ENCODE measurements around the gene WASL.
"Not testable (repeated sequence)": the region's sequence is repeated elsewhere in the genome, so short reads cannot be mapped to it uniquely, and the experiment has no call there.

Gene WASL

GRCh38 chr7:123782071-123782798 lies 33.4 kb upstream of the WASL start:
- TF ChIP-seq EZH2 (IDR thresholded peaks at IDR 0.05; ENCODE audit: borderline replicate concordance, low read length), result no peak
- TF ChIP-seq CTCF (IDR thresholded peaks at IDR 0.05; ENCODE audit: low read length), result no peak
- H3K79me2 ChIP-seq (ENCODE audit: insufficient read depth, low read length), result no peaks in the 10 kb centered on the region
- H3K4me1 ChIP-seq (ENCODE audit: insufficient read depth, low read length, severe bottlenecking), result no peaks in the 10 kb centered on the region
- no peaks in the 10 kb centered on the region for H3K9me3 ChIP-seq (ENCODE audit: low read length)
- no peaks in the 10 kb centered on the region for H3K9me2 ChIP-seq (ENCODE audit: low read depth, low read length)
- H3K9ac ChIP-seq (ENCODE audit: low read length), result no peak overlapping the region
- no peak overlapping the region for H3K27ac ChIP-seq (ENCODE audit: low read depth, low read length, poor library complexity, severe bottlenecking)
- H4K20me1 ChIP-seq (ENCODE audit: insufficient read depth, low read length), result no peaks in the 10 kb centered on the region
- H3K36me3 ChIP-seq (ENCODE audit: insufficient read depth, low read length), result no peaks in the 10 kb centered on the region
- H2AFZ ChIP-seq (ENCODE audit: low read length), result no peak overlapping the region
- no peaks in the 10 kb centered on the region for H3K27me3 ChIP-seq (ENCODE audit: insufficient read depth, low read length)
- no peak overlapping the region for H3K4me3 ChIP-seq (ENCODE audit: low read depth, low read length, poor library complexity, severe bottlenecking)
- H3K4me2 ChIP-seq (ENCODE audit: low read length), result no peak overlapping the region
- H3F3A ChIP-seq (ENCODE audit: insufficient read depth, low read length), result no peaks in the 10 kb centered on the region

DNA sequence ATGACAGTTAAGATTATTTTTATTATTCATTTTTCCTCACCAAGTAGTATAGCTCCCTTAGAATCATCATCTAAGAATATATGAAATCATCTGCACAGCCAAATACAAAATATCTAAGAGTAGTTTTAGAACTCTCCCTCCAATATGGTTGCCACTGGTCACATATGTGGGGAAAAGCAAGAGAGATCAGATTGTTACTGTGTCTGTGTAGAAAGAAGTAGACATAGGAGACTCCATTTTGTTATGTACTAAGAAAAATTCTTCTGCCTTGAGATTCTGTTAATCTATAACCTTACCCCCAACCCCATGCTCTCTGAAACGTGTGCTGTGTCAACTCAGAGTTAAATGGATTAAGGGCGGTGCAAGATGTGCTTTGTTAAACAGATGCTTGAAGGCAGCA lies 31.7 kb upstream of the WASL start:
- H3K27ac ChIP-seq (ENCODE audit: low read depth, low read length, poor library complexity, severe bottlenecking); H3K9ac ChIP-seq (ENCODE audit: low read length); H2AFZ ChIP-seq (ENCODE audit: low read length); H3K9me3 ChIP-seq (ENCODE audit: low read length); H3F3A ChIP-seq (ENCODE audit: insufficient read depth, low read length); H3K9me2 ChIP-seq (ENCODE audit: low read depth, low read length); H3K27me3 ChIP-seq (ENCODE audit: insufficient read depth, low read length); H3K4me3 ChIP-seq (ENCODE audit: low read depth, low read length, poor library complexity, severe bottlenecking); H3K4me1 ChIP-seq (ENCODE audit: insufficient read depth, low read length, severe bottlenecking); H3K4me2 ChIP-seq (ENCODE audit: low read length); H3K36me3 ChIP-seq (ENCODE audit: insufficient read depth, low read length); H3K79me2 ChIP-seq (ENCODE audit: insufficient read depth, low read length); H4K20me1 ChIP-seq (ENCODE audit: insufficient read depth, low read length): not testable (repeated sequence)

DNA sequence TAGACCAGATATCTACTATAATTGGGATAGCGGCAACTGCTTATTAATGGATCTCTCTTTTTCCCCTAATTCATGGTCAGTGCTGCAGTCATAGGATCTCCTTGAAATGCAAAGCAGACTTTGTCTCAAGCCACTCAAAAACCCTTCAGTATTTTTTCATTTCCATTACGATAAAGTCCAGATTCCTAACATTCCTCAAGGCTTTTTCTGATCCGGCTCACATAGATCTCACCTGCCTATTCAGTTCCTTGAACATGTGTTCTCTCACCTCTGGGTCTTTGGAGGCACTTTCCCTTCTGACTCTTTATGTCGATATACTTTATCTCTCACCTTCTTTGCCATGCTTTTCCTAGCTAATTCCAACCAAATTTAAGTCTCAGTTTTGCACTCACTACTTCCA lies 25.7 kb upstream of the WASL start:
- Histone ChIP-seq H2AFZ (ENCODE audit: low read length) (no peak overlapping the region), H4K20me1 (ENCODE audit: insufficient read depth, low read length) (no peaks in the 10 kb centered on the region), H3K4me3 (ENCODE audit: low read depth, low read length, poor library complexity, severe bottlenecking) (no peak overlapping the region), H3K79me2 (ENCODE audit: insufficient read depth, low read length) (no peaks in the 10 kb centered on the region), H3K9ac (ENCODE audit: low read length) (no peak overlapping the region), H3K9me3 (ENCODE audit: low read length) (no peaks in the 10 kb centered on the region), H3K4me1 (ENCODE audit: insufficient read depth, low read length, severe bottlenecking) (no peaks in the 10 kb centered on the region), H3K27ac (ENCODE audit: low read depth, low read length, poor library complexity, severe bottlenecking) (no peak overlapping the region), H3K4me2 (ENCODE audit: low read length) (no peak overlapping the region), H3K36me3 (ENCODE audit: insufficient read depth, low read length) (no peaks in the 10 kb centered on the region), H3F3A (ENCODE audit: insufficient read depth, low read length) (no peaks in the 10 kb centered on the region), H3K9me2 (ENCODE audit: low read depth, low read length) (no peaks in the 10 kb centered on the region), H3K27me3 (ENCODE audit: insufficient read depth, low read length) (no peaks in the 10 kb centered on the region)
- TF ChIP-seq EZH2 (IDR thresholded peaks at IDR 0.05; ENCODE audit: borderline replicate concordance, low read length), result no peak
- no peak for TF ChIP-seq CTCF (IDR thresholded peaks at IDR 0.05; ENCODE audit: low read length)

DNA sequence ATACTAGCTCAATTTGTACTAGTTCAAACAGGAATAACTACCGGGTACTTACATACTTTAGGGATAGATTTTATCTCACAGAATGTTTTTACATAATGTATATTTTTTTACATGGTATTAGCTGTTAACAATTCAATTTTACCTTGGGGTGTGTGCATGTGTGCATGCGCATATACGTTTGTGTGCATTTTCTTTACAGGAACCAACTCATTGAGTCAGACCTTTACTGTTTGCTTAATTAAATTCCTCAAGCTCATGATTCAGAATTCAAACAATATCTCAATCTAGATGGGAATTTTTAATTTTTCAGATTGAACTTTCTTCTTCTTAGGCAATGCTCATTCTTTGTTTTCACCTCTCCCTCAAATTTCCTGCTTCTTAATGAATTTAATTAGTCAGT lies 24.7 kb upstream of the WASL start:
- H3F3A ChIP-seq (ENCODE audit: insufficient read depth, low read length), result no peaks in the 10 kb centered on the region
- no peaks in the 10 kb centered on the region for H3K79me2 ChIP-seq (ENCODE audit: insufficient read depth, low read length)
- no peak overlapping the region for H3K9ac ChIP-seq (ENCODE audit: low read length)
- no peaks in the 10 kb centered on the region for H3K9me2 ChIP-seq (ENCODE audit: low read depth, low read length)
- H3K27me3 ChIP-seq (ENCODE audit: insufficient read depth, low read length), result no peaks in the 10 kb centered on the region
- H2AFZ ChIP-seq (ENCODE audit: low read length), result no peak overlapping the region
- H3K4me2 ChIP-seq (ENCODE audit: low read length), result no peak overlapping the region
- H3K27ac ChIP-seq (ENCODE audit: low read depth, low read length, poor library complexity, severe bottlenecking), result no peak overlapping the region
- H3K4me3 ChIP-seq (ENCODE audit: low read depth, low read length, poor library complexity, severe bottlenecking), result no peak overlapping the region
- H3K4me1 ChIP-seq (ENCODE audit: insufficient read depth, low read length, severe bottlenecking), result no peaks in the 10 kb centered on the region
- no peaks in the 10 kb centered on the region for H4K20me1 ChIP-seq (ENCODE audit: insufficient read depth, low read length)
- H3K36me3 ChIP-seq (ENCODE audit: insufficient read depth, low read length), result no peaks in the 10 kb centered on the region
- no peak for TF ChIP-seq EZH2 (IDR thresholded peaks at IDR 0.05; ENCODE audit: borderline replicate concordance, low read length)
- TF ChIP-seq CTCF (IDR thresholded peaks at IDR 0.05; ENCODE audit: low read length), result no peak
- H3K9me3 ChIP-seq (ENCODE audit: low read length), result no peaks in the 10 kb centered on the region
